ENCODE data around the gene SHH. TPM values are rescaled to one million over a fixed set of nuclear protein-coding genes. Genes with fewer than 3 reads are reported as not detected.

The SHH gene
- total RNA-seq, 1 donor from 2014 or later: 0.58 TPM

GRCh38 chr7:155782466-155782865 lies 29.8 kb downstream of the SHH start:
- H3K27ac Mint-ChIP-seq: no peak overlapping the region
- TF ChIP-seq CTCF (IDR thresholded peaks at IDR 0.05; ENCODE audit: unreplicated experiment): no peak

GRCh38 chr7:155781433-155781832 lies 30.8 kb downstream of the SHH start:
- Mint-ChIP-seq H3K9me3 (peaks cover 4% of the 10 kb centered on the region), H3K4me1 (no peaks in the 10 kb centered on the region), H3K4me3 (no peak overlapping the region), H3K27ac (no peak overlapping the region), H3K27me3 (ENCODE audit: low read depth) (peaks cover 8% of the 10 kb centered on the region), H3K36me3 (peaks cover 50% of the 10 kb centered on the region)
- TF ChIP-seq CTCF (IDR thresholded peaks at IDR 0.05; ENCODE audit: unreplicated experiment): no peak
- no peak for DNase-seq (ENCODE audit: low spot score in 2 of 2, unreplicated experiment in 2 of 2)

More at GRCh38 chr7:155782466-155782865, 29.8 kb downstream of the SHH start:
- Mint-ChIP-seq H3K4me1 (no peaks in the 10 kb centered on the region), H3K27me3 (ENCODE audit: low read depth) (peaks cover 12% of the 10 kb centered on the region), H3K4me3 (no peak overlapping the region), H3K36me3 (peaks cover 42% of the 10 kb centered on the region), H3K9me3 (peaks cover 4% of the 10 kb centered on the region)
- no peak for DNase-seq (ENCODE audit: low spot score in 2 of 2, unreplicated experiment in 2 of 2)

GRCh38 chr7:155780884-155781283 lies 31.4 kb downstream of the SHH start:
- Mint-ChIP-seq H3K36me3 (peaks cover 49% of the 10 kb centered on the region), H3K27ac (no peak overlapping the region)
- no peak for TF ChIP-seq CTCF (IDR thresholded peaks at IDR 0.05; ENCODE audit: unreplicated experiment)

GRCh38 chr7:155778349-155778748 lies 33.9 kb downstream of the SHH start:
- no peak overlapping the region for H3K27ac Mint-ChIP-seq
- H3K4me1 Mint-ChIP-seq: no peaks in the 10 kb centered on the region
- H3K4me3 Mint-ChIP-seq: no peak overlapping the region
- no peak for TF ChIP-seq CTCF (IDR thresholded peaks at IDR 0.05; ENCODE audit: unreplicated experiment)
- H3K9me3 Mint-ChIP-seq: no peaks in the 10 kb centered on the region
- H3K36me3 Mint-ChIP-seq: peaks cover 49% of the 10 kb centered on the region
- no peaks in the 10 kb centered on the region for H3K27me3 Mint-ChIP-seq (ENCODE audit: low read depth)
- DNase-seq (ENCODE audit: low spot score in 2 of 2, unreplicated experiment in 2 of 2): no peak

More at GRCh38 chr7:155780884-155781283, 31.4 kb downstream of the SHH start:
- Mint-ChIP-seq H3K27me3 (ENCODE audit: low read depth) (peaks cover 2% of the 10 kb centered on the region), H3K4me1 (no peaks in the 10 kb centered on the region), H3K4me3 (no peak overlapping the region), H3K9me3 (peaks cover 3% of the 10 kb centered on the region)
- DNase-seq (ENCODE audit: low spot score in 2 of 2, unreplicated experiment in 2 of 2): no peak

GRCh38 chr7:155776606-155777005 lies 35.7 kb downstream of the SHH start:
- no peak for TF ChIP-seq CTCF (IDR thresholded peaks at IDR 0.05; ENCODE audit: unreplicated experiment)
- no peak overlapping the region for H3K4me3 Mint-ChIP-seq
- H3K9me3 Mint-ChIP-seq: no peaks in the 10 kb centered on the region
- DNase-seq (ENCODE audit: low spot score in 2 of 2, unreplicated experiment in 2 of 2): no peak
- H3K4me1 Mint-ChIP-seq: no peaks in the 10 kb centered on the region
- H3K27me3 Mint-ChIP-seq (ENCODE audit: low read depth): no peaks in the 10 kb centered on the region
- no peak overlapping the region for H3K27ac Mint-ChIP-seq
- H3K36me3 Mint-ChIP-seq: peaks cover 48% of the 10 kb centered on the region

- no peaks in the 10 kb centered on the region for H3K9me3 Mint-ChIP-seq
- no peaks in the 10 kb centered on the region for H3K27me3 Mint-ChIP-seq (ENCODE audit: low read depth)
- no peaks in the 10 kb centered on the region for H3K4me1 Mint-ChIP-seq
- no peak for DNase-seq (ENCODE audit: low spot score in 2 of 2, unreplicated experiment in 2 of 2)
- no peak overlapping the region for H3K27ac Mint-ChIP-seq
- peaks cover 43% of the 10 kb centered on the region for H3K36me3 Mint-ChIP-seq
- no peak for TF ChIP-seq CTCF (IDR thresholded peaks at IDR 0.05; ENCODE audit: unreplicated experiment)
- no peak overlapping the region for H3K4me3 Mint-ChIP-seq
Observed at GRCh38 chr7:155775691-155776090, 36.6 kb downstream of the SHH start.
